GM23248 (cell line): ENCODE data around the gene FAM83D. TPM values are rescaled to one million over a fixed set of nuclear protein-coding genes. Genes with fewer than 3 reads are reported as not detected.
"Not testable (repeated sequence)": the region's sequence is repeated elsewhere in the genome, so short reads cannot be mapped to it uniquely, and the experiment has no call there.

Experiments used
- DNase-seq: peaks from one replicate; pipeline ENCODE4 v3.0.0-alpha.2; 2015
- H2AFZ ChIP-seq: fragments of 200-600 bp; sonication (generic); 2 replicates; pipeline ENCODE4 v1.6.1; 2016; ENCODE audit warnings: antibody characterized with exemption
- H3F3A ChIP-seq: fragments of 200-600 bp; sonication (generic); 2 replicates; pipeline ENCODE4 v1.6.1; 2016; ENCODE audit warnings: mild to moderate bottlenecking, antibody characterized with exemption, mixed run types; ENCODE audit not compliant: insufficient read depth
- H3K27ac ChIP-seq: fragments of 200-600 bp; sonication (generic); 2 replicates; pipeline ENCODE4 v1.5.1; 2016; ENCODE audit warnings: mild to moderate bottlenecking
- H3K27me3 ChIP-seq: fragments of 200-600 bp; sonication (generic); replicated peaks from 2 replicates; pipeline ENCODE4 v1.6.1; 2016; ENCODE audit warnings: mild to moderate bottlenecking; ENCODE audit not compliant: insufficient read depth
- H3K36me3 ChIP-seq: fragments of 200-600 bp; sonication (generic); 2 replicates; pipeline ENCODE4 v1.6.1; 2016; ENCODE audit warnings: low read depth, mild to moderate bottlenecking
- H3K4me1 ChIP-seq: fragments of 200-600 bp; sonication (generic); 2 replicates; pipeline ENCODE4 v1.6.1; 2016; ENCODE audit warnings: mild to moderate bottlenecking; ENCODE audit not compliant: insufficient read depth
- H3K4me2 ChIP-seq: fragments of 200-600 bp; sonication (generic); one replicate; pipeline ENCODE4 v1.6.1; 2016; ENCODE audit warnings: mild to moderate bottlenecking; ENCODE audit not compliant: unreplicated experiment
- H3K4me3 ChIP-seq: fragments of 200-600 bp; sonication (generic); 2 replicates; pipeline ENCODE4 v1.5.1; 2016; ENCODE audit warnings: mild to moderate bottlenecking
- H3K79me2 ChIP-seq: fragments of 200-600 bp; sonication (generic); 2 replicates; pipeline ENCODE4 v1.6.1; 2016; ENCODE audit warnings: mild to moderate bottlenecking; ENCODE audit not compliant: insufficient read depth
- H3K9ac ChIP-seq: fragments of 200-600 bp; sonication (generic); 2 replicates; pipeline ENCODE4 v1.6.1; 2016; ENCODE audit warnings: mild to moderate bottlenecking
- H3K9me2 ChIP-seq: fragments of 200-600 bp; sonication (generic); 2 replicates; pipeline ENCODE4 v1.6.1; 2016; ENCODE audit warnings: mixed run types, mild to moderate bottlenecking, moderate library complexity; ENCODE audit not compliant: insufficient read depth
- H3K9me3 ChIP-seq: fragments of 200-600 bp; sonication (generic); one replicate; pipeline ENCODE4 v1.6.1; 2017; ENCODE audit warnings: low read depth
- H4K20me1 ChIP-seq: fragments of 200-600 bp; sonication (generic); 2 replicates; pipeline ENCODE4 v1.6.0; 2016; ENCODE audit not compliant: insufficient read depth
- EZH2 ChIP-seq: fragments of 200-600 bp; sonication (generic); IDR thresholded peaks from 2 replicates; pipeline ENCODE4 v1.6.1; 2018; ENCODE audit warnings: antibody characterized with exemption, mild to moderate bottlenecking; ENCODE audit not compliant: insufficient read depth, poor library complexity, severe bottlenecking
- EZH2phosphoT487 ChIP-seq: fragments of 200-600 bp; sonication (generic); IDR thresholded peaks from 2 replicates; pipeline ENCODE4 v1.6.1; 2018; ENCODE audit warnings: antibody characterized with exemption, moderate library complexity, mild to moderate bottlenecking, low read depth; ENCODE audit not compliant: insufficient read depth
- WGBS, 2 experiments: methylation state at CpG; one replicate each; pipeline ENCODE4 v1.1.6; 2015 to 2017; ENCODE audit warnings: low lambda C conversion rate in 2 of 2, low coverage in 1 of 2; ENCODE audit errors: missing lambda C conversion rate in 2 of 2; 5-methylcytosine and 5-hydroxymethylcytosine counted together
- in situ Hi-C: fragments of 300-500 bp; cut with MboI; formaldehyde crosslinking; loops from 2 replicates; pipeline ENCODE4 v1.15.0; 2020
- polyA plus RNA-seq: library from polyadenylated mRNA; unstranded; fragments of >200 nt; fragmentation: Nextera tagmentation; extraction: Ambion mirVana; gene quantifications from 2 replicates; pipeline ENCODE4 v1.2.1, GENCODE V29; 2016
- total RNA-seq: library from RNA; depleted of rRNA; stranded (reverse); fragments of >200 nt; shearing (Covaris generic); gene quantifications from 2 replicates; pipeline ENCODE4 v1.2.3, GENCODE V29; 2014

The FAM83D gene
- total and polyA plus RNA-seq, 2 experiments from 2014 or later, result 11.4 to 18.2 TPM

DNA sequence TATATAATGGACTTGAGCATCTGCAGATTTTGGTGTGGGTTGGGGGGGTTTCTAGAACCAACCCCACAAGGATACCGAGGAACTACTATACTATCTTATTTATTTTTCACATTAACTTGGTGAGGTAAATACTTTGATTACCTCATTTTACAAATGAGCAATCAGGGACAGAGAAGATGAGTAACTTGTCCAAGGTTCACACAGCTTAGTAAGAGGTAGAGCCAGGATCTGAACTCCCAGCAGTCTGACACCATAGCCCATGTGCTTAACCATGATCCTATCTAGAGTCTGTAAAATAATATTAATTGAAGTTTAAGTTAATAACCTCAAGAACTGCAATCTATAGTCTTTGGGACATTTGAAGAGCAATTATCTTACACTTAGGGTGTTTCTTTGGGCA, 64.5 kb downstream of the FAM83D start:
- H3K9me3 ChIP-seq, result no peaks in the 10 kb centered on the region
- no peak overlapping the region for H3K9ac ChIP-seq
- H3K4me3 ChIP-seq, result no peak overlapping the region
- in situ Hi-C loops, result no loop called here
- no peak for TF ChIP-seq EZH2phosphoT487
- TF ChIP-seq EZH2, result no peak
- H3F3A ChIP-seq, result peaks cover 4% of the 10 kb centered on the region
- WGBS, 2 experiments, result 95 to 97% methylated on average over 1 of the region's 1 CpG
- H3K27me3 ChIP-seq, result no peaks in the 10 kb centered on the region
- H3K4me1 ChIP-seq, result peaks cover 7% of the 10 kb centered on the region
- H3K79me2 ChIP-seq, result no peaks in the 10 kb centered on the region
- H2AFZ ChIP-seq, result no peak overlapping the region
- H3K4me2 ChIP-seq, result no peak overlapping the region
- no peaks in the 10 kb centered on the region for H4K20me1 ChIP-seq
- DNase-seq, result no peak
- H3K27ac ChIP-seq, result no peak overlapping the region
- peaks cover 4% of the 10 kb centered on the region; the same call in 1 of the 2 replicates for H3K36me3 ChIP-seq
- no peaks in the 10 kb centered on the region for H3K9me2 ChIP-seq

DNA sequence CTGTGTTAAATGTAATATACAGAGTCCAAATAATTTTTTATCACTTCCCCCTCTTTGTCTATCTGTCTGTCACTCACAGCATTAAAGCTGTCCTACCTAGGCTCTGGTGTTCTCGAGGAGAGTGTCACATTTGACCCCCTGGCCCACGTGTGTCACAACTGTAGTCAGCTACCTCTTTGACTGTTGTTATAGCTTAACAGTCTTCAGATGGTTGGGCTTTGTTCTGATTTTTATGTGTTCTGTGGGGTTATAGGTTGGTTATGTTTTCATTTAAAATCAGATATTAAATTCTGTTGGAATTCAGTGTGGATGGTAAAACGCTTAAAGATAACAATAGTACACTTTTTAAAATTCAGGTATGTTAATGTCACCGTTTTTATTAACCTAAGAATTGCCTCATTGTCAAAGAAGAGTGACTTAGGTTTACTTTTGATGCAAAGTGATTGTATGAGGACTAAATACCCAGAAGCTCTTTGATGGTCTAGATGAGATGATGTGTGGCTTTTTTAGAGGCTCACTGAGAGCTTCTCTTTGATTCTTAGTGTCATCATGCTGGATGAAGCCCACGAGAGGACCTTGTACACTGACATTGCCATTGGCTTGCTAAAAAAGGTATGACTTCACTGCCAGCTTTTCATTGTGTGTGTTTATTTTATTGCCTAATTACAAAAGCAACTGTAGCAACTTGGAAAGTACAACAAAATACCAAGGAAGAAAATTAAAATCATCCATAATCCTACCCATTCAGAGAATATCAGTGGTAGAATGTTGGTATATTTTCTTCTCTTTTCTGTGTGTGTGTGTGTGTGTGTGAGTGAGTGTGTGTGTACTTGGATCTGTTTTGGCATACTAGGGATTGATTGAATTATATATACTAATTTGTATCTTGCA, 65.8 kb downstream of the FAM83D start:
- H2AFZ ChIP-seq, result no peak overlapping the region
- no peak overlapping the region for H3K4me2 ChIP-seq
- H3K36me3 ChIP-seq, result peaks cover 4% of the 10 kb centered on the region; the same call in 1 of the 2 replicates
- H3F3A ChIP-seq, result no peaks in the 10 kb centered on the region
- H3K79me2 ChIP-seq, result no peaks in the 10 kb centered on the region
- no peak for DNase-seq
- H3K9me3 ChIP-seq, result no peaks in the 10 kb centered on the region
- TF ChIP-seq EZH2phosphoT487 (no peak), EZH2 (no peak)
- H3K9ac ChIP-seq, result no peak overlapping the region
- WGBS, 2 experiments, result 82 to 88% methylated on average over 5 of the region's 5 CpGs
- no peaks in the 10 kb centered on the region for H4K20me1 ChIP-seq
- H3K27me3 ChIP-seq, result no peaks in the 10 kb centered on the region
- H3K4me1 ChIP-seq, result no peaks in the 10 kb centered on the region
- no peaks in the 10 kb centered on the region for H3K9me2 ChIP-seq
- in situ Hi-C loops, result no loop called here
- no peak overlapping the region for H3K4me3 ChIP-seq
- no peak overlapping the region for H3K27ac ChIP-seq

DNA sequence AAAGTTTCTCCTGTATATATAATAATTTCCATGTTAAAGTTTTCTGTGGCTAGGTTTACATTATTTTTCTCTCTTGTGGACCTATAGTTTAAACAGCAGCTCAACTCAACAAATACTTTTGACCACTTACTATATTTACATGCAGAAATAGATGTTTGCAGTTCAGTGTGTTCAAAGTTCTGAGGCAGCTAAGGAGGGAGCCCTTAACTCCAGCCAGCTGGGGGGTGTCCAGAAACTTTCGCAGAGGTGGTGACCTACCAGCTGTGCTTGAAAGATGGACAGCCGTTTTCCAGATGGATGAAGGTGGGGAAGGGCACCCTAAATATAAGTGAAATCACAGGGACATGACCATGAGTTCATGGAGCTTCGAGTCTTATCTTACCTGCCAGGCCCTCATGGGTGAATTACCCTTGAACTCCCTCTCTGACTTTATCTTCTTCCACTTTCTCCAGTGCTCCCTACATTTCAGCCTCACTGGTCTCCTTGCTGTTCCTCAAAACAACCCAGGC, 69.4 kb downstream of the FAM83D start:
- no peak for DNase-seq
- TF ChIP-seq EZH2, result no peak
- no peak for TF ChIP-seq EZH2phosphoT487
- WGBS, 2 experiments, result 98 to 100% methylated on average over 3 of the region's 3 CpGs
- peaks cover 12% of the 10 kb centered on the region for H3K36me3 ChIP-seq
- H3K4me1 ChIP-seq, result no peaks in the 10 kb centered on the region
- H3F3A ChIP-seq, result no peaks in the 10 kb centered on the region
- no peak overlapping the region for H3K4me3 ChIP-seq
- no peaks in the 10 kb centered on the region for H3K9me3 ChIP-seq
- H3K27me3 ChIP-seq, result no peaks in the 10 kb centered on the region
- no peaks in the 10 kb centered on the region for H3K9me2 ChIP-seq
- no peak overlapping the region for H3K27ac ChIP-seq
- H4K20me1 ChIP-seq, result no peaks in the 10 kb centered on the region
- no peaks in the 10 kb centered on the region for H3K79me2 ChIP-seq
- in situ Hi-C loops, result no loop called here
- no peak overlapping the region for H3K9ac ChIP-seq
- H3K4me2 ChIP-seq, result no peak overlapping the region
- no peak overlapping the region for H2AFZ ChIP-seq

DNA sequence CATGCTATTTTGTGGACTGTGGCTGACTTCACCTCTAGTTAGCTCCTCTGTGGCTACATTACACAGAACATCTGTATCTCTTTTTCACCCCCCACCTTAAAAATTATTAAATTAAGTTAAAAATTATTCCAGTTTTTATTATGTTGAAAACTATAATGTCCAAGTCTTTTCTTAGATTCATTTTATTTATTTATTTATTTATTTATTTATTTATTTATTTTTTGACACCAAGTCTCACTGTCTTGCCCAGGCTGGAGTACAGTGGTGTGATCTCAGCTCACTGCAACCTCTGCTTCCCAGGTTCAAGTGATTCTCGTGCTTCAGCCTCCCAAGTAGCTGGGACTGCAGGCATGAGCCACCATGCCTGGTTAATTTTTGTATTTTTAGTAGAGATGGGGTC, 70.6 kb downstream of the FAM83D start:
- DNase-seq, H3K4me3 ChIP-seq, H3K36me3 ChIP-seq, H3K27me3 ChIP-seq, in situ Hi-C loops, H4K20me1 ChIP-seq, H3K79me2 ChIP-seq, H3K27ac ChIP-seq, H3F3A ChIP-seq, H3K4me2 ChIP-seq, H3K9ac ChIP-seq, H3K9me3 ChIP-seq, H3K4me1 ChIP-seq, H2AFZ ChIP-seq, H3K9me2 ChIP-seq: not testable (repeated sequence)
- WGBS, 2 experiments, result 96 to 100% methylated on average over 1 of the region's 1 CpG

DNA sequence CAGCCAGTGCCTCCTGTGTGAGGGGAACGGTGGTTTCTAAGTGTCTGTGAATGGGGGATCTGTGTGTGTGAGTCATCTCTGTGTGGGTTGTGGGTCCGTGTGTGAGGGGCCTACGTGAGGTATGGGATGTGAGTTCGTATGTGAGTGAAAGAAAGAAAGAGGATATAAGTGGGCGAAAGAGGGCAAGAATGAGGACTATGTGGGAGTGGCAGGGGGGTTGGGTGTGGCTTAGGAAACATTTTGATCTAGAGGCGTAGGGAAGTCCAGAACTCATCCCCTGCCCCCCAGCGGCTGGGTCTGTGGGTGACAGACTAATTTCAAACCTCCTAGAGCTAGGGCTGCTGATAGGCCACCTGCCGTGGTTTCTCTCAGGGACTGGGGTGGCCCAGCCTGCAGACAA, 71.4 kb downstream of the FAM83D start:
- Histone ChIP-seq H3F3A (no peaks in the 10 kb centered on the region), H3K4me3 (no peak overlapping the region), H3K9me3 (no peaks in the 10 kb centered on the region), H3K27me3 (no peaks in the 10 kb centered on the region), H3K27ac (no peak overlapping the region), H2AFZ (no peak overlapping the region), H3K79me2 (no peaks in the 10 kb centered on the region), H3K9ac (no peak overlapping the region), H3K4me1 (no peaks in the 10 kb centered on the region), H3K9me2 (no peaks in the 10 kb centered on the region), H3K36me3 (peaks cover 9% of the 10 kb centered on the region), H4K20me1 (no peaks in the 10 kb centered on the region), H3K4me2 (no peak overlapping the region)
- in situ Hi-C loops, result no loop called here
- TF ChIP-seq EZH2phosphoT487, result no peak
- no peak for TF ChIP-seq EZH2
- DNase-seq, result no peak
- 94 to 96% methylated on average over 8 of the region's 8 CpGs for WGBS, 2 experiments
